Measurements from ENCODE around the gene ALPG. TPM values are rescaled to one million over a fixed set of nuclear protein-coding genes. Genes with fewer than 3 reads are reported as not detected.
"Not testable (repeated sequence)": the region's sequence is repeated elsewhere in the genome, so short reads cannot be mapped to it uniquely, and the experiment has no call there.

ALPG gene
- polyA plus RNA-seq, 1 donor from 2014 or later = not detected

DNA sequence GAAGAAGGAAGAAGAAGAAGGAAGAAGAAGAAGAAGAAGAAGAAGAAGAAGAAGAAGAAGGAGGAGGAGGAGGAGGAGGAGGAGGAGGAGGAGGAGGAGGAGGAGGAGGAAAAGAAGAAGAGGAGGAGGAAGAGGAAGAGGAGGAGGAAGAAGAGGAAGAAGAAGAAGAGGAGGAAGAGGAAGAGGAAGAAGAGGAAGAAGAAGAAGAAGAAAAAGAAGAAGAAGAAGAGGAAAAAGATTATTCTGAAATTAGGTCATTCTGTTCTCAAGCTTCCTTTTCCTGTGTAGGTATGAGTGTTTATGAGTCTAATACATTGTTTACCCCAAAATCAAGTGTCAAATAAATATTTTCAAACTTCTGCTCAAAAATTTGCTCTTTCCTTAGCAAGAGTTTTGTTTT is 21.6 kb upstream of the ALPG start:
- Mint-ChIP-seq H3K27me3 (peaks cover 31% of the 10 kb centered on the region), H3K4me1 (peaks cover 0 to 14% (median 5%) of the 10 kb centered on the region in 3 donors)
- H3K4me3 Mint-ChIP-seq, H3K9me3 Mint-ChIP-seq, H3K27ac Mint-ChIP-seq, H3K36me3 Mint-ChIP-seq: not testable (repeated sequence)

DNA sequence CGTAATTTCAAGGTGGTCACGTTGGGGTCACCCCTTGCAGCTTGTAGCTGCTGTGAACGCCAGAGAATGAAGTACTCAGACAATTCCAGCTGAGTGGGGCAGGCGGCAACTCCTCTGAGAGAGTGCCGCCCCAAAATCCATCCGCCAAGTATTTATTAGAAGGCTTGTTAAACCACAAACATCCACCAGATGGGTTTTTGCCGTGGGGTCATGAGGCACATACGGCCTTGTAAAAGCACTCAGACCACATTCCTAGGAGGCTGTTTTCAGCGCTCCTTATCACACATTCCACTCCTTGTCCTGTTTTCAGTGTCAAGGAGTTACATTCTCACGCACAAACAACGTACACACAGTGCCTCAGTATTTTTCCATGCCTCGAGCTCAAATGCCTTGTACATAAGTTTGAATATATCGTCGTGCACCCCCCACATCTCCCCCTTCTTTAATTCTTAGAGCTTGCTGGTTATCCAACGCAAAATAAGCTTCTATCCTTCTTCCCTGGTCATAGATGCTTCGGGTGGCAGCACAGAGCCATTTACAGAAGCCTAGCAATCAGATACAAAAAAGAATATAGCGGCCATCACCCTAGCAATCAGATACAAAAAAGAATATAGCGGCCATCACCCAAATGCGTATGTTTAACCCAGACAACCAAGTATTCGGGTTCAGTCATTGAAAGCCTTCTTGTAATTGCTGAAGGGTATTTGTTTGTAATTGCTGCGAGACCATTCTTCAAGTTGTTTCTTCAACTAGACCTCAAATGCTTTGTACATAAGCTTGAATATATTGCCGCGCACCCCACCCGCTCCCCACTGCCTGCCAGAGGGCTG is 20.8 kb upstream of the ALPG start:
- H3K27me3 Mint-ChIP-seq = peaks cover 31% of the 10 kb centered on the region
- H3K4me3 Mint-ChIP-seq = peak overlapping the region in 1 of 4 donors; percentile 63
- peaks cover 1 to 14% (median 5%) of the 10 kb centered on the region in 3 donors for H3K4me1 Mint-ChIP-seq
- no peaks in the 10 kb centered on the region for H3K9me3 Mint-ChIP-seq
- no peak overlapping the region for H3K27ac Mint-ChIP-seq
- H3K36me3 Mint-ChIP-seq = no peaks in the 10 kb centered on the region

DNA sequence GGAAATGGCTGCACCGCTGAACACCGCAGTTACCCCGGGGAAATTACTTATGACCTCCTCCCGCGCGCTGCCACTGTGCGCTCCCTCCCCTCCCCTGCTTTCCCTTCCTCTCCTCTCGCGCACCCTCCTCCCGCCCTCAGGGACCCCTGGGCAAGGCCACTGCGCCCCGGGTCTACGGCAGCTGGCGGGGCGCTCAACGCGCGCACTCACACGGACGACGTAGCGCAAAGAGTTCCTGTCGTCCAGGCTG is 20.2 kb upstream of the ALPG start:
- Mint-ChIP-seq H3K4me3 (no peak overlapping the region), H3K27me3 (peaks cover 32% of the 10 kb centered on the region), H3K4me1 (peaks cover 3 to 14% (median 5%) of the 10 kb centered on the region in 3 donors), H3K27ac (no peak overlapping the region), H3K9me3 (no peaks in the 10 kb centered on the region), H3K36me3 (no peaks in the 10 kb centered on the region)

DNA sequence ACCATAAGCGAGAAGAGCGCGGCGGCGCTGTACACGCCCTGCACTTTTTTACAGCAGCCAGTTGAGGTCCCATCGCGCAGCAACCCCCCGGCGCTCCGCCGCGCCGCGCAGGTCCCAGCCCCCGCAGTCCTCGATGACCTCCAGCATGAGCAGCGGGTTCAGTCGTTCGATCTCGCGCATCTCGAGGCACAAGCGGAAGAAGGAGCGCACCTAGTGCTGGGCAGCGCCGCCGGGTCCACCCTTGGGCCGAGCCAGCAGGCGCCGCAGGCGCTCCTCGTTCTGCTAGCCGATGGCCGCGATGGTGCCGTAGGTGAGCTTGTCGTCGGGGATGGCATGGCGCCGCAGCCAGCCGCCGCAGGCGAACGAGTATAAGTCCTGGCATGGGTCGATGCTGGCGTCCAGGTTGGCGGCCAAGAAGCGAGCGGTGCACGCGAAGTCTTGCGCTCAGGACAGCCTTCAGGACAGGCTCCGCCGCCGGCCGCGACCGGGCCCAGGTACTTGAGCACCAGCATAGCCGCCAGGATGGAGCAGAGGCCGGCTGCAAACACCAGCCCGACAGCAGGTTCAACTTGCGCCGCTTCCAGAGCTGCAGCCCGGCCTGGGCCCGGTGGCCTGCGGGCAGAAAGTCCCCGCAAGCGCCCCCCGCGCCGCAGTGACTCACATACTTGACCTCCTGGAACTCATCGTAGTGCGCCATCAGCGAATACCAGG is 19.7 kb upstream of the ALPG start:
- Mint-ChIP-seq H3K9me3 (no peaks in the 10 kb centered on the region), H3K4me3 (no peak overlapping the region), H3K27ac (peak overlapping the region in 1 of 3 donors; percentile 53), H3K4me1 (peaks cover 3 to 14% (median 5%) of the 10 kb centered on the region in 3 donors), H3K27me3 (peaks cover 33% of the 10 kb centered on the region), H3K36me3 (no peaks in the 10 kb centered on the region)

DNA sequence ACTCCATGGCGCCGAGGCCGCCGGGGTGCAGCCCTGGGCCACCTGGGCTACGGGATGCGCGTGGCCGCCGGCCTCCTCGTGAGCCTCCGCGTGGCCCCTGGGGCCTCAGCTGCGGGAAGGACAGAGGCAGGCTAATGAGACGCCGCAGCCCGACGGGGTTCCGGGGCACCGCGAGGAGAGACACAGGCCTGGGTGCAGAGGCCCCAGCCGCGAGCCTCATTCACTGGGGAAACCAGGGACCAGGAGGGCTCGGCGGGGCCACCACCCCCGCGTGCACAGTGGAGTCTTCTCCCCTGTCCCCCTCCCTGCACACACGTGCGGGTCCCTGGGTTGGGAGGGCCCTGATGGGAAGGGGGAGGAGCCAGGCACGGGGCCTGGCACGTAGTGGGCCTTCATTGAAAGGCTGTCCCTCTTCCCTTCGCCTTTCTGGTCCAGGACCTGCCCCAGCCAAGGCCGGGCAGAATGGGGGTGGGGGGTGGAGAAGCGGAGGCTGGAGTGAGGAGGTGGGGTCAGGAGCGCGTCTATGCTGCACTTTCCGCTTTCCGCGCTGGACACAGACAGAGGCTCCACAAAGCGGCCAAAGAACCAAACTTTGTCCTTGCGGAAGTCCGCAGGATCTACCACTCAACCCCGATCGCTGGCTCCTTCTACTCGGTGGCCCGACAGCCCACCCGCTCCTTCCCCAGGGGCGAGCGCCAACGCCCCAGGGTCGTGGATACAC is 19.0 kb upstream of the ALPG start:
- Mint-ChIP-seq H3K4me3 (no peak overlapping the region), H3K9me3 (no peaks in the 10 kb centered on the region), H3K27me3 (peaks cover 30% of the 10 kb centered on the region), H3K27ac (no peak overlapping the region), H3K36me3 (no peaks in the 10 kb centered on the region), H3K4me1 (peaks cover 3 to 14% (median 5%) of the 10 kb centered on the region in 3 donors)

DNA sequence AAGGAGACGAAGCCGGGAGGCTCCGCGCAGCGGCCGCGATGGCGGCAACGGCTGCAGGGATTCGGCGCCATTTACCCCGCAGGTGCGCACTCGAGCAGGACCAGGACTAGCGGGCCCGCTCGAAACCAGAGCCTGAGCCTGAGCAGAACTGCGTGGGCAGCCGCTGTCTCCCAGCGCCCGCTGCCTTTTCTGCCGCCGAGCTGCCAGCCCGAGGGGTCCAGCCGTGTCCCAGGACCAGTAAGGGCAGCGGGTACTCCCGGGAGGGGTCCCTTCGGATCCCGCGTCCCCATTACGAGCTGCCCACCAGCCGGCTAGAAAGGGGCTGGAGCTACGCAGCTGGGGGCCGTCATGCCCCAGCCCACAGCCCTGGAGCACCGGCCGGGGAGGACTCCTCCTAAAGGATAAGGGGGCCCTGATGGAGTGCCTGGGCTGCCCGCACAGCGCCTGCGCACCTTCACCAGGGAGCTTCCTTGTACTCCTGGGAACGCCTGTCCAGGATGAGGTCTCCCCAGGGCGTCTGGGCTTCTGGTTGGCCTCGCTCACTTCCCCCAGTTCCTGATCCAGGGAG is 18.2 kb upstream of the ALPG start:
- H3K4me3 Mint-ChIP-seq = no peak overlapping the region
- peaks cover 30% of the 10 kb centered on the region for H3K27me3 Mint-ChIP-seq
- H3K4me1 Mint-ChIP-seq = peaks cover 3 to 14% (median 5%) of the 10 kb centered on the region in 3 donors
- H3K9me3 Mint-ChIP-seq = no peaks in the 10 kb centered on the region
- no peak overlapping the region for H3K27ac Mint-ChIP-seq
- no peaks in the 10 kb centered on the region for H3K36me3 Mint-ChIP-seq

DNA sequence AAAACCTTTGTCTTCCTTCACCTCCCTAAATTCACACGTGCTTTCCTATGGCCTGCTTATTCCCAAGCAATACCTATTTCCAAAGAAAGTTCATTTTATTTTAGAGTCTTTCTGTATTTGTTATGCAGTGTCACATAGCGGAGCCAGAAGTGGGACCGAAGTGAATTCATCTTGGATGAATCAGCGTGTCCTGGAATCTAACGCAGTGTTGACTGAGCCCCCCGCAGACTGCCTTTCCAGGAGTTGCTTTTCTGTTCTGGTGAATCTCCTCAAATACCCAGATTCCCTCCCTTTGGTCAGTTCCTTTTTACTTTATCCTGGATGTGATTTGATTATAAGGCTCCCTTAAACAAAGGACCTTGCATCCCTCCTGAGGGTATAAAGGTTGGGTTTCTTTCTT is 17.3 kb upstream of the ALPG start:
- H3K4me1 Mint-ChIP-seq = peaks cover 3 to 14% (median 3%) of the 10 kb centered on the region in 3 donors
- H3K4me3 Mint-ChIP-seq = no peak overlapping the region
- H3K36me3 Mint-ChIP-seq = no peaks in the 10 kb centered on the region
- H3K9me3 Mint-ChIP-seq = no peaks in the 10 kb centered on the region
- H3K27me3 Mint-ChIP-seq = peaks cover 30% of the 10 kb centered on the region
- H3K27ac Mint-ChIP-seq = no peak overlapping the region

DNA sequence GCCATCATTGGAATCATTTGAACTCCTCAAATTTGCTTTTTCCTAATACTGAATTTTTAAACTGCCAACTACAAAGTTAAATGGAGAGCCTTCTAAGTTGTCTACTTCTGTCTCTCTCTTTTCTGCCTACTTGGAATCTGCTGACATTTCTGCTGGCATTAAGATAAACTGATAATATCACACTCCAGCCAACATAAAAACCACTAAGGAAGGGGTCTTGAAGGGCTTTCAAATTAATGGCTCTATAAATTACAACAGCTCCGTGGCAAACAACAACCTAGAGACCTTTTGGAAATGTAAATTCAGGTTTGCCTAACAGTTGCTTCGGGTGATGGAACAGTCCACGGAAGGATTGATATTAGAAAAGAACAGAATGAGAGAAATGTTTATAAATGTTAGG is 16.0 kb upstream of the ALPG start:
- Mint-ChIP-seq H3K27ac (no peak overlapping the region), H3K4me1 (peaks cover 1 to 11% (median 3%) of the 10 kb centered on the region in 3 donors), H3K36me3 (peaks cover 2% of the 10 kb centered on the region), H3K27me3 (peaks cover 25% of the 10 kb centered on the region), H3K4me3 (no peak overlapping the region), H3K9me3 (no peaks in the 10 kb centered on the region)

DNA sequence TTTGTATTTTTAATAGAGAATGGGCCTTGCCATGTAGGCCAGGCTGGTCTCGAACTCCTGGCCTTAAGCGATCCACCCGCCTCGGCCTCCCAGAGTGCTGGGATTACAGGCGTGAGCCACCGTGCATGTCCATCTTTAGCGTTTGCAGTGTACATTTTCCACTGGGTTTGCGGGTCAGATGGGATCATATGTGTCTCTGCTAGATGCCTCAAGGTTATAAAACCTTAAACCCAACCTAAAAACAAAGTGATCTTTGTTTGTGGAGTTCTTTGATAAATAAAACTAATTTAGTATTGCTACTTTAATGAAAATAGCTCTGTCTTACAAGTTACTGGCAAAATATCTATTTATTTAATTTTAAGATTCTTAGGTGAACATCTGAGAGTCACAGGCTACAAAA is 13.1 kb upstream of the ALPG start:
- H3K9me3 Mint-ChIP-seq = no peaks in the 10 kb centered on the region
- H3K27ac Mint-ChIP-seq = no peak overlapping the region

DNA sequence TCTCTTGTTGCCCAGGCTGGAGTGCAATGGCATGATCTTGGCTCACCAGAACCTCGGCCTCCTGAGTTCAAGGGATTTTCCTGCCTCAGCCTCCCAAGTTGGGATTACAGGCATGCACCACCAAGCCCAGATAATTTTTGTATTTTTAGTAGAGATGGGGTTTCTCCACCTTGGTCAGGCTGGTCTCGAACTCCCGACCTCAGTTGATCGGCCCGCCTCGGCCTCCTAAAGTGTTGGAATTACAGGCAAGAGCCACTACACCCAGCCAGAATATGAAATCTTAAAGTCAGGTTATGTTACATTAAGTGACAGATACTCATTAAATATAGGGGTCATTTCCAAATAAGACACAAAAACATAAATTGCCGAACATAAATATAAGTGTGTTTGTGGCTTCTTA is 12.2 kb upstream of the ALPG start:
- H3K27ac Mint-ChIP-seq, H3K4me3 Mint-ChIP-seq, H3K4me1 Mint-ChIP-seq, H3K27me3 Mint-ChIP-seq, H3K9me3 Mint-ChIP-seq, H3K36me3 Mint-ChIP-seq: not testable (repeated sequence)

More for the DNA sequence above, 13.1 kb upstream of the ALPG start:
- Mint-ChIP-seq H3K27me3 (peaks cover 12% of the 10 kb centered on the region), H3K36me3 (peaks cover 2% of the 10 kb centered on the region), H3K4me3 (no peak overlapping the region), H3K4me1 (peaks cover 1 to 7% (median 3%) of the 10 kb centered on the region in 3 donors)

DNA sequence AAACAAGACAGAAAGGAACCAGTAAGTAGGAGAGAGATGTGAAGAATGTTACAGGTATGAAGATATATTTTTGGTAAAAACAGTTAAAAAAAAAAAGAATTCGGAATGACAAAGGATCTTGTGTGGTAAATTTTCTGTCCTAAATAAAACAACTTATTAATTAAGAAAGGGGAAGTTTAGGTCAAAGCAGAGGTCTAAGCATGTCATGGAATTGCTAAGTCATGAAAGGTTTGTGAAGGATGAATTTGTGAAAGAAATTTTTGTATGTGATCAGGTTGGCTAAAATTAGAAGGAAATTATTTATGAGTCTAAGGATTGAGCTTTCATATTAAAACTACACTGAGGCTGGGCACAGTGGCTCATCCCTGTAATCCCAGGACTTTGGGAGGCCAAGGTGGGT is 11.1 kb upstream of the ALPG start:
- H3K9me3 Mint-ChIP-seq = no peaks in the 10 kb centered on the region
- peaks cover 0 to 3% (median 3%) of the 10 kb centered on the region in 3 donors for H3K4me1 Mint-ChIP-seq
- H3K27ac Mint-ChIP-seq = no peak overlapping the region
- H3K4me3 Mint-ChIP-seq = no peak overlapping the region
- peaks cover 2% of the 10 kb centered on the region for H3K36me3 Mint-ChIP-seq
- peaks cover 8% of the 10 kb centered on the region for H3K27me3 Mint-ChIP-seq

DNA sequence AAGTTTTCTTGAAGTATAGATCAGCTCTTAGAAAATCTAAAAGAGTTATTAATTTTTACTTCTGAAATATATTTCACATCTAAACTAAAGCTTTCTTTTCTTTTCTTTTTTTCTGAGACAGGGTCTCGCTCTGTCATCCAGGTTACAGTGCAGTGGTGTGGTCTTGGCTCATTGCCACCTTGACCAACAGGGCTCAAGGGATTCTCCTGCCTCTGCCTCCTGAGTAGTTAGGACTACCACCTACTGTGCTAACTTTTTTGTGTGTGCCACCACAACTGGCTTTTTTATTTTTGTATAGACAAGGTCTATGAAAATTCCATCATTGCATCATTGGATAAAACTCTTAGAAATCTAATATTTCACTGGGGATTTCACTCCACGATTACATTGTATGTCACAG is 10.0 kb upstream of the ALPG start:
- peaks cover 0 to 3% (median 0%) of the 10 kb centered on the region in 3 donors for H3K4me1 Mint-ChIP-seq
- no peaks in the 10 kb centered on the region for H3K9me3 Mint-ChIP-seq
- H3K36me3 Mint-ChIP-seq = peaks cover 2% of the 10 kb centered on the region
- H3K27ac Mint-ChIP-seq = no peak overlapping the region
- H3K27me3 Mint-ChIP-seq = peaks cover 8% of the 10 kb centered on the region
- no peak overlapping the region for H3K4me3 Mint-ChIP-seq

DNA sequence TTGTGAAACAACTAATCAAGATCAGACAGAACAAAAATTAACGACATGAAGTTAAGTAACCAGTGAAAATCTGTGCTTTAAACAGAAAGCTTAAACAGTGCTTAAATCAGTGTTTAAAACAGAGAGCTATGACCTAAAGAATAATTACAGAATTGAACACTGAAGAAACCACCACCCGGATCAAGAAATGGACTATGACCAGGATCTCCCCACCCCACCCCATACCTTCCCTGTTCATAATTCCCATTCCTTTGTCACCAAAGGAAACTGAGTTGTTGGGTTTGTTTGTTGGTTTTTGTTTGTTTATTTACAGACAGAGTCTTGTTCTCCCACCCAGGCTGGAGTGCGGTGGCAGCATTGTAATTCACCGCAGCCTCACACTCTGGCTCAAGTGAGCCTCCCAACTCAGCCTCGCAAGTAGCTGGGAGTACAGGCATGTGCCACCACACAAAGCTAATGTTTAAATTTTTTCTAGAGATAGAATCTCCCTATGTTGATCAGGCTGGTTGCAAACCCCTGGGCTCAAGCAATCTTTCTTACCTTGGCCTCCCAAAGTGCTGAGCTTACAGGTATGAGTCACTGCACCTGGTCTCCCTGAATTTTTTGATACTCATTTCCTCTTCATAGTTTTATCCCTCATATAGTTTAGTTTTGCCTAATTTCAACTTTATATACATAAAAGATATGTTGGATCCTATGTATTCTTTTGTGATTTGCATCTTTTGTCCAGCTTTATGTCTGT is 8.2 kb upstream of the ALPG start:
- Mint-ChIP-seq H3K27ac (no peak overlapping the region), H3K36me3 (peaks cover 2% of the 10 kb centered on the region), H3K4me1 (peaks cover 0 to 3% (median 0%) of the 10 kb centered on the region in 3 donors), H3K27me3 (peaks cover 4% of the 10 kb centered on the region), H3K9me3 (no peaks in the 10 kb centered on the region), H3K4me3 (no peak overlapping the region)

DNA sequence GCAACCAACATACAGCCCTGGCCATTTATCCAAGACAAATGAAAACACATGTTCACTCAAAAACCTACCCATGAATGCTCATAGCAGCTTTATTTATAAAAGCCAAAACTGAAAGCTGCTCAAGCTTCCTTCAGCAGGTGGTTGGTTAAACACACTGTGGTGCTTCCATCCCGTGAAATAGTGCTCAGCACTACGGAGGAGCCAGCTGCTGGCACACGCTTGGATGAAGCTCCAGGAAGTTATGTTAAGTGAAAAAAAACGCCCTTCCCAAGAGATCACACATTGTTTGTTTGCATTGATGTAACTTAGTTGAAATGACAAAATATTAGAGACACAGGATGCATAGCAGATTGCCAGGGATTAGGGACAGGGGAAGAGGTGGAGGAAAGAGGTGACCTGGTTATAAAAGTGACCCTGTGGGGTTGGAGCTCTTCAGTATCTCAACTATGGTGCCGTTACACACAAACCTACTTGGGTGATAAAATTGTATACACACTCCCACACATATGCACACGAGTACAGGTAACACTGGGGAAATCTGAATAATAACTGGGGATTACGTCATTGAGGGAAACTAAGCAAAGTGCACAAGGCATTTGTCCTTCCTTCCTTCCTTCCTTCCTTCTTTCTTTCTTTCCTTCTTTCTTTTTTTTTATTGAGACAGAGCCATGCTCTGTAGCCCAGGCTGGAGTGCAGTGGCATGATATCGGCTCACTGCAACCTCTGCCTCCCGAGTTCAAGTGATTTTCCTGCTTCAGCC is 6.2 kb upstream of the ALPG start:
- Mint-ChIP-seq H3K4me1 (peaks cover 0 to 3% (median 0%) of the 10 kb centered on the region in 3 donors), H3K27me3 (peaks cover 6% of the 10 kb centered on the region), H3K27ac (no peak overlapping the region), H3K36me3 (peaks cover 2% of the 10 kb centered on the region), H3K4me3 (no peak overlapping the region), H3K9me3 (no peaks in the 10 kb centered on the region)

Data from IgD-negative memory B cell (primary cell).